ENCODE data around the gene CSH2. TPM values are rescaled to one million over a fixed set of nuclear protein-coding genes. Genes with fewer than 3 reads are reported as not detected.

CSH2 gene
- total and polyA plus RNA-seq, 2 of the 13 experiments (the other 11 are each of a cell fraction or from before 2014, with no cell fraction given) = not detected

DNA sequence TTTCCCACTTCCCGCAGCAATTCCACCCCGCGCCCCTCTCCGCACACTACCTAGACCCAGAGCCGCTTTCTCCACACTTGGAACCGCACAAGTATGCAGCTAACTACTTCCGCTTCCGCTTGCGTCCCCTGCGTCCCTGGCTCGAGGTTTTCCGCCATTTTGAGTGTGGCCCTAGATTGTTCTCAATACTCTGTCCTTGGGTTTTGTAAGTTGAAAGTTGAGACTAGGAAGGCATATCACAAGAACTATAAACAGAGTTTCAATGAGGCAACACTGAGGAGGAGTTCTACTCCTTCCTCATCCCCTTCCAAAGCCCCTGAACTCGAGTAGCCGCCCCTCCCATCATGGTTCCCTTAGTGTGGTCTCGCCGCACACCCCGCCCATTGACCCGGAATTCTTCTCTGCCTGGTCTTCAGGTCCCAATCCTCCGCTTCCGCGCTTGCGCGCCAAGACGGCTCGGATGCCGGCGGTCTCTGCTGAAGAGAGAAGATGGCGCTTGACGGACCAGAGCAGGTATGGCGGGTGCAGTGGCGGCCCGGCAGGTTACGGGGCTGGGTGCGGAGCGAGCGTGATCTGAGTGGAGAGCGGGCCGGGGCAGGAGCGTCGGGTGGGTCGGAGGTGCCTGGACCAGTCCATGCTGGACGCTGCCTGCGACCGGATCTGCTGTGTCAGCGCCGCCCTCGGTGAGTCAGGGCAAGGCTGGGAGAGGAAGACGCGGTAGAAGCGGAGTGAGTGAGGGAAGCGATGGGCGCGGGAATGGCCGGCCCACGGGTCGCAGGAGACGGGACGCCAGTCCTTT, 46.3 kb downstream of the CSH2 start, which contains the start of the genes FTSJ3 and PSMC5 (continued):
- TF ChIP-seq SATB2 (CRISPR knock-in tag; IDR thresholded peaks at IDR 0.05) = peak; percentile 62; the same call in 1 of the 2 replicates
- TF ChIP-seq ZNF768 (CRISPR knock-in tag; IDR thresholded peaks at IDR 0.05) = peak; percentile 81; the same call in 1 of the 2 replicates
- peak; percentile 62; the same call in 1 of the 2 replicates for TF ChIP-seq AHDC1 (CRISPR knock-in tag; IDR thresholded peaks at IDR 0.05; ENCODE audit: borderline replicate concordance)
- peak; percentile 68; the same call in 1 of the 2 replicates for TF ChIP-seq SMAD3 (CRISPR knock-in tag; IDR thresholded peaks at IDR 0.05)
- TF ChIP-seq ATF7 (IDR thresholded peaks at IDR 0.05) = no peak
- TF ChIP-seq ATF7 (CRISPR knock-in tag; IDR thresholded peaks at IDR 0.05) = peak; percentile 82
- TF ChIP-seq POGZ (CRISPR knock-in tag; IDR thresholded peaks at IDR 0.05) = peak; percentile 74
- TF ChIP-seq RFX5 (IDR thresholded peaks at IDR 0.05; ENCODE audit: low read depth, low read length) = peak; percentile 34; the same call in 1 of the 2 replicates
- TF ChIP-seq NR2F6 (IDR thresholded peaks at IDR 0.05) = peak; percentile 6; the same call in 1 of the 2 replicates
- peak; percentile 40; the same call in 1 of the 2 replicates for TF ChIP-seq NR2F6 (CRISPR knock-in tag; IDR thresholded peaks at IDR 0.05)
- TF ChIP-seq ZNF484 (CRISPR knock-in tag; IDR thresholded peaks at IDR 0.05; ENCODE audit: borderline replicate concordance, low read depth) = no peak; the same call in 1 of the 2 replicates
- TF ChIP-seq ZNF749 (CRISPR knock-in tag; IDR thresholded peaks at IDR 0.05; ENCODE audit: borderline replicate concordance) = peak; percentile 87
- TF ChIP-seq ZNF230 (CRISPR knock-in tag; IDR thresholded peaks at IDR 0.05) = peak; percentile 89
- TF ChIP-seq ZNF274 (CRISPR knock-in tag; IDR thresholded peaks at IDR 0.05) = peak; percentile 98
- TF ChIP-seq ZFP41 (CRISPR knock-in tag; IDR thresholded peaks at IDR 0.05; ENCODE audit: borderline replicate concordance) = peak; percentile 96; the same call in 1 of the 2 replicates
- no peak for TF ChIP-seq FOXP1 (IDR thresholded peaks at IDR 0.05)
- TF ChIP-seq FOXP1 (CRISPR knock-in tag; IDR thresholded peaks at IDR 0.05) = no peak
- TF ChIP-seq ZNF543 (CRISPR knock-in tag; IDR thresholded peaks at IDR 0.05) = peak; percentile 95
- TF ChIP-seq, protein P1, sequence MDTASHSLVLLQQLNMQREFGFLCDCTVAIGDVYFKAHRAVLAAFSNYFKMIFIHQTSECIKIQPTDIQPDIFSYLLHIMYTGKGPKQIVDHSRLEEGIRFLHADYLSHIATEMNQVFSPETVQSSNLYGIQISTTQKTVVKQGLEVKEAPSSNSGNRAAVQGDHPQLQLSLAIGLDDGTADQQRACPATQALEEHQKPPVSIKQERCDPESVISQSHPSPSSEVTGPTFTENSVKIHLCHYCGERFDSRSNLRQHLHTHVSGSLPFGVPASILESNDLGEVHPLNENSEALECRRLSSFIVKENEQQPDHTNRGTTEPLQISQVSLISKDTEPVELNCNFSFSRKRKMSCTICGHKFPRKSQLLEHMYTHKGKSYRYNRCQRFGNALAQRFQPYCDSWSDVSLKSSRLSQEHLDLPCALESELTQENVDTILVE (CRISPR knock-in tag; IDR thresholded peaks at IDR 0.05) = peak; percentile 86
- no peak for TF ChIP-seq ZNF781 (CRISPR knock-in tag; IDR thresholded peaks at IDR 0.05; ENCODE audit: borderline replicate concordance, not compliant biosample characterization)
- TF ChIP-seq ATM (IDR thresholded peaks at IDR 0.05; ENCODE audit: borderline replicate concordance) = no peak
- TF ChIP-seq GATA4 (IDR thresholded peaks at IDR 0.05; ENCODE audit: borderline replicate concordance, low read depth) = peak; percentile 66; the same call in 1 of the 2 replicates
- peak; percentile 91 for TF ChIP-seq NFRKB (IDR thresholded peaks at IDR 0.05)
- TF ChIP-seq GLI4 (CRISPR knock-in tag; IDR thresholded peaks at IDR 0.05; ENCODE audit: borderline replicate concordance) = peak; percentile 22; the same call in 1 of the 2 replicates
- 0 out of 2 replicates have a peak, but pooled peaks have one; percentile 69 for TF ChIP-seq RELA (CRISPR knock-in tag; IDR thresholded peaks at IDR 0.05)
- peak; percentile 91 for TF ChIP-seq KMT2B (CRISPR knock-in tag; IDR thresholded peaks at IDR 0.05)
- TF ChIP-seq ZNF296 (CRISPR knock-in tag; conservative IDR thresholded peaks at IDR 0.05) = peak; percentile 75; the same call in 1 of the 2 replicates
